Activated naive CD8-positive, alpha-beta T cell treated with anti-CD3 and anti-CD28 coated beads, Interleukin-2, amount 50 U/mL, for 16 hours (primary cell): Measurements from ENCODE around the gene RUVBL2.
"Not testable (repeated sequence)": the region's sequence is repeated elsewhere in the genome, so short reads cannot be mapped to it uniquely, and the experiment has no call there.

ENCODE experiments used
- DNase-seq: peaks from one replicate; pipeline ENCODE4 v3.0.0-alpha.2; 2020; ENCODE audit warnings: low read depth, low spot score

RUVBL2 gene

DNA sequence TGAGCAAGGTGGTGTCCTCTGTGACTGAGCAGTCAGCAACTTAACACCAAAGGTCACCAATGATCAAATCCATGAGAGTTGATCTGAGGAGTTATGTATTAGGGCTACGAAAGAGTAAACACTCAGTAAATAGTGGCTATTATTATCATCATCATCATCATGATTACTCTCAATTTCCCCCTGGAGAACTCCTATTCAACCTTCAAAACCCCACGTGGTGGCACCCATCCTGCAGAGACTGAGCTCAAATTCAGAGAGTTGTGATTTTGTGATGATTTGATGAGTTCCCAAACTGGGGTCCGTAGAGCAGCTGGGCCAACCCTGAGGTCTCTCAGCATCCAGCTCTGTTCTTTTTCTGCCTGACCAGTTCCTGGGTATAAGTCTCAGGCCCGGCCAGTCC is 56.1 kb downstream of the RUVBL2 start:
- not testable (repeated sequence) for DNase-seq

DNA sequence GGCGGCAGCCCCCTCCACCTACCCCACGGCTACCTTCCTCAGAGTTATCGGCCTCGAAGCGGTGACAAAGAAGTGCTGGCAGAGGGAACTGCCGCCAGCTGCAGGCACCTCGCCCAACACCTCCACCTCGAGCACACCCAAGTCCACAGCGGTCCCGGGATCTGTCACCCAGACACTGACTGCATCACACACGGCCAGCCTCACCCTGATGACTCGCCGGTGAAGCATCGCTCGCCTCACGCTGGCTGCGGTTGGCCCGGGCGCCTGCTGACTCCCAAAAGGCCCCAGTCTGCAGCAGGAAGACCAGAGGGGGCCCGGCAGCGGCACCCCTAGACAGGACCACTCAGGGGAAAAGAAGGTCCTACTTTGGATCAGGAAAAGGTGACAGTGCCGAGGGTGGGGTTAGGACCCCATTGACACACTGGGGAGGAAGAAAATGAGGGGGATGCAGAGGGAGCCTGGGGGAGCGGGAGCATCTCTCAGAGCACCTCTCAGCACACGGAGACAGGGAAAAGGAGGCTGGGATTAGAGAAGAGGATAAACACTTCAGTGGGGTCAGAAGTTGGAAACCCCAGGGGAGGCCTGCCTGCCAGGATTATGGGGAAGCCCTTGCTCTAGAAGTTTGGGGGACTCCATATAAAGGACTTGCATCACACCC is 56.8 kb downstream of the RUVBL2 start:
- DNase-seq, result not testable (repeated sequence)

DNA sequence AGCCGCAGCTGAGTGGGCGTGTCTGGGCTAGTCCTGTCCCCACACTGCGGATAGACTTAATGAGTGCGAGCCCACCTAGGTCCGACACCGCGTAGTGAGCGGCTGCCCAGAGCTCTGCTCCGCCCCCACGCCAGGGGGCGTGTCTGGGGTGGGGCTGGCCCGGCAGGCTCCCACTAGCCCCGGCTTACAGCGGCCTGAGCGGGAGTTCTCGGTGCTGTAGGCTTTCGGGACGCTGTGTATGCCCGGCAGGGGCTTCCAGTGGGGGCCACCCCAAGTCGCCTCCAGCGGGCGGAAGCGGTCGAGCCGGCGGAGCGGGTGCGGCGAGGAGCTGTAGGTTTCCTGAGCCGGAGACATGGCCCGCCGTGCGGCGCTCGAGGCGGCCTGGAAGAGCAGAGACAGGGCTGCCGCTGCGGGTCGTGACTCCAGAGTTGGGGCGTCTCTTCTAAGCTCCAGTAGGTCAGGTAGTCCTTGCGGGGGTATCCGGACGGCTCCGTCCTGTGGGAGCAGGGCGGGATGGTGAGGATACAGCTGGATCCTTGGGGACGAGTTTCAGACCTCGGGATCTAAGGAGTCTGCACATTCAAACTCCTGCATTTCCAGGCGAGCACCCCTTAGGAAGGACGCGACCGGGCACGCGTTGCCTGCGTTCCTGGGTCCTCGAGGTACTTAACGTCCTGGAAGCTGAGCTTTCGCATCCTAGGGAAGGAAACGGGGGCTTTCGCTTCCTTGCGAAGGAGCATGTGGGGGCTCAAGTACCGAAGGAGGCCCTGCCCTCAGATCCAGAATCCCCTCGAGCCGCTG is 62.6 kb downstream of the RUVBL2 start:
- no peak for DNase-seq

DNA sequence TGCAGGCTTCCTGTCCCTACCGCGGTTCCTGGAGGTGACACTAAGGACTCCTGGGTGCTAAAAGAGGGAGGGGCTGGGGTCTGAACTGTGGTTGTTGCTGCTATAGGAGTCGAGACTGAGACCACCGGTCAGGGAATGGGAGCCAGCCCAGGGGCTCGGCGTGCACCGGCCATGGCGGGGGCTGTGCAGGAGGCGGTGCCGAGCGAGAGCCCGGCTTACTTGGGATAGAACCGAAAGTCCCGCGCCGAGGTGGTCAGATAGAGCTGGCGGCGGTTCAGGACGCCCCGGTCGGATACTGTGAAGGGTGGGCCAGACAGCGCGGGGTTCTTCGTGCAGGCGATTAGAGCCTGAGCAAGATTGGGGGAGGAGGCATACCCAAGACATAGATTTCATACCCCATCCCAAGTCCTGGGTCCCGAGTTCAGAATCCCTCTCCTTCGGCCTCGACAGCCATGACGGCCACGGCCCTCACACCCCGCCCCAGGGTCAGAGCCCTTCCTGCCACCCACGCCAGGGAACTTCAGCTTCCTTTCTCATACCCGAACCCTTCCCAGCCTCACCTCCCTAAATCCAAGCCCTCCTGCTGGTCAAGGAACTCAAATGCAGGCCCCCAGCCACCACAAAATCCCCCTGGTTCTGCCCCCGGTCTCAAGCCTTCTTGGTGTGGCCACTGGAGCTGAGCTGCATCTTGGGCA is 63.4 kb downstream of the RUVBL2 start:
- not testable (repeated sequence) for DNase-seq

DNA sequence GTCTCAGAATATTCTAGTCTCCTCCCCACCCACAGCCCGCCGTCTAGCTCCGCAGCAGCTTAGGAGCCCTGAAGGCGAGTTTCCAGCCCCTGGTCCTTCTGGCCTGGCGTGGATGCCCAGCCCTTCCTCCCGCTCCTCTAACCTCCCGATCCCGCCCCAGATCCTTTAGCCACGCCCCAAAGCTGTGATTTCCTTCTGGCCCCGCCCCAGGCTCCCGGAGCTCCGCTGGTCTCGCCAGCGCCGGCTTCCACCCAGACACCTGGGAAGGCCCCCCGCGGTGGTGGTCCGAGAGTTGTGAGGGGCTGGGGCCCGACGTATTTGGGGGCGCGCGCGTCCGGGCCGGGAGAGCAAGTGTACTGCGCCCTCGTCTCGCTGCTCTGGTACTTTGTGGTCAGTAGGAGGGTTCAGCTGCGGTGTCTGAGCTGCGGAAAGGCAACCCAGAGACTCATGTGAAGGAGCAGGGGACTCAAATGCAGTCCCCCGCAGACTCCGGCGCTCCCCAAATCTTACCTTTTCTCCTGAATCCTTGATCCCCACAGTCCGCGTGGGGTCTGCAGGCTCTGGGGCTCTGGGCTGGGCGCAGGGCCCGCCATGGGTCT is 64.0 kb downstream of the RUVBL2 start, which contains the start of gene CGB7:
Gene CGB7, minus strand, starts transcription at position 114 of the 599 bp plus-strand sequence. CDS start 2,374 bp downstream, outside the sequence.
- no peak for DNase-seq

DNA sequence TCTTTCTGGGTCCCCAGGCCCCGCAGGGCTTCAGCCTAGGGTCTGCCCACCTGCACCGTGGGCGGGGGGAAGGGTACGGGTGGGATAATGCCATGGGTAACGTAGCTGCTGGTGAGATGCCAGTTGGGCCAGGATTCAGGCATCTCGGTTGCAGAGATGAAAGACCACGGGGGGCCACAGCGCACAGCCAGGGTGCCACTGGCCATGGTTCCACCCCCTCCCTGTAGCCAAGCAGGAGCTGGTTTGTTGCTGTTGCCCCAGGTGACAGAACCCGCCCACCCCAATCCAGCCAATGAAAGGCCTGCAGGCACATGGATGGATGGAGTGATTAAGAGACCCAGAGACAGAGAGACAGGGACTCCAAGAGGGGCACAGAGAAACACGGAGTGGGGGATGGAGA is 64.9 kb downstream of the RUVBL2 start:
- no peak for DNase-seq

DNA sequence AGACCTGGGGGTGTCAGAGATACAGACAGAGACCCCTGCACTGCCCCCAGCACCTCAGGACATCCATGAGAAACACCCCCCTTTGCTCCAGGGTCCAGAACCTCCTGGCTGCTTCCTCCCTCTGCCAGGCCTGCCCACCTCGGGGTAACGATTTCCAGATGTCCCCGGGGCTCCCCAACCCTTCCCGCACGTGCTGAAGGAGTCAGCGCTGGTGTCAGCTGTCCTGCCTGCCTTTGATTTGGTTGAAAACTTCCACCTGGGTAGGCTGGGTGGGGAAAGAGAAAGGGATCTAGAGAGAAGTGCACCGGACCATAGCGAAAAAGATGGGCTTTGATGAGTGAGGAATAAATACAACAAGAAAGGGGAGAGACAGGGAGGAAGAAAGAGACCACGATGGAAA is 65.4 kb downstream of the RUVBL2 start:
- DNase-seq, result no peak

DNA sequence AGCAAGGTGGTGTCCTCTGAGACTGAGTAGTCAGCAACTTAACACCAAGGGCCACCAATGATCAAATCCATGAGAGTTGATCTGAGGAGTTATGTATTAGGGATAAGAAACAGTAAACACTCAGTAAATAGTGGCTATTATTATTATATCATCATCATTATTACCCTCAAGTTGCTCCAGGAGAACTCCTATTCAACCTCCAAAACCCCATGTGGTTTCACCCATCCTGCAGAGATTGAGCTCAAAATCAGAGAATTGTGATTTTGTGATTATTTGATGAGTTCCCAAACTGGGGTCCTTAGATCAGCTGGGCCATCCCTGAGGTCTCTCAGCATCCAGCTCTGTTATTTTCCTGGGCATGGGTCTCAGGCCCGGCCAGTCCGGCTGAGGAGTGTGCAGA is 67.3 kb downstream of the RUVBL2 start:
- DNase-seq, result no peak

DNA sequence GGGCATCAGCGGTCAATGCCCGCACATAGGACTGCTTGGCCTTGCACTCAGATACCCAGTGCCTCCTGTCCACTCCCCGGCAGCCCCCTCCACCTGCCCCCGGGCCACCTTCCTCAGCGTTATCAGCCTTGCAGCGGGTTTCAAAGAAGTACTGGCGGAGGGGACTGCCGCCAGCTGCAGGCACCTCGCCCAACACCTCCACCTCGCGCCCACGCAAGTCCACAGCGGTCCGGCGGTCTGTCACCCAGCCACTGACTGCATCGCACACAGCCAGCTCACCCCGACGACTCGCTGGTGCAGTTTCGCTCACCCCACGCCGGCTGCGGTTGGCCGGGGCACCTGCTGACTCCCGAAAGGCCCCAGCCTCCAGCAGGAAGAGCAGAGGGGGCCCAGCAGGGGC is 67.8 kb downstream of the RUVBL2 start:
- no peak for DNase-seq

DNA sequence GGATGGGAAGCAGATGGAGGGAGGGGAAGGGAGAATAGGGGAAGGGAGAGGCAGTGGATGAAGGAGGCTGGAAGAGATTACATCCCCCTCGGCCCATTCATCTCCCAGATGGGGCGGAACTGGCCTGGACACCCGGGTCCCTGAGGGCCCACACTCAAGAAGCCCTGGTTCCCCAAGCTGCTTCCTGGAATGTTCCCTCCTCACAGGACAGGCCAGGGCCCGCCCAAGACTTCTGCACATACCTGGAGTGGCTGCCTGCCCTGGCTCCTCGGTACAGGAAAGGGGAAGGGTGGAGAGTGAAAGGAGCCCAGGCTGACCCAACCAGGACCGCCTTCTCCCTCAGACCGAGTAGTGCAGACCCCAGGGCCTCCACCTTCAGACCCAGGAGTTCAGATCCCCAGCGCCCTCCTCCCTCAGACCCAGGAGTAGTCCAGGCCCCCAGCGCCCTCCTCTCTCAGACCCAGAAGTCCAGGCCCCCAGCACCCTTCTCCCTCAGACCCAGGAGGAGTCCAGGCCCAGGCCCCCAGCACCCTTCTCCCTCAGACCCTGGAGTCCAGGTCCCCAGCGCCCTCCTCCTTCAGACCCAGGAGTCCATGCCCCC is 70.4 kb downstream of the RUVBL2 start:
- DNase-seq, result no peak

DNA sequence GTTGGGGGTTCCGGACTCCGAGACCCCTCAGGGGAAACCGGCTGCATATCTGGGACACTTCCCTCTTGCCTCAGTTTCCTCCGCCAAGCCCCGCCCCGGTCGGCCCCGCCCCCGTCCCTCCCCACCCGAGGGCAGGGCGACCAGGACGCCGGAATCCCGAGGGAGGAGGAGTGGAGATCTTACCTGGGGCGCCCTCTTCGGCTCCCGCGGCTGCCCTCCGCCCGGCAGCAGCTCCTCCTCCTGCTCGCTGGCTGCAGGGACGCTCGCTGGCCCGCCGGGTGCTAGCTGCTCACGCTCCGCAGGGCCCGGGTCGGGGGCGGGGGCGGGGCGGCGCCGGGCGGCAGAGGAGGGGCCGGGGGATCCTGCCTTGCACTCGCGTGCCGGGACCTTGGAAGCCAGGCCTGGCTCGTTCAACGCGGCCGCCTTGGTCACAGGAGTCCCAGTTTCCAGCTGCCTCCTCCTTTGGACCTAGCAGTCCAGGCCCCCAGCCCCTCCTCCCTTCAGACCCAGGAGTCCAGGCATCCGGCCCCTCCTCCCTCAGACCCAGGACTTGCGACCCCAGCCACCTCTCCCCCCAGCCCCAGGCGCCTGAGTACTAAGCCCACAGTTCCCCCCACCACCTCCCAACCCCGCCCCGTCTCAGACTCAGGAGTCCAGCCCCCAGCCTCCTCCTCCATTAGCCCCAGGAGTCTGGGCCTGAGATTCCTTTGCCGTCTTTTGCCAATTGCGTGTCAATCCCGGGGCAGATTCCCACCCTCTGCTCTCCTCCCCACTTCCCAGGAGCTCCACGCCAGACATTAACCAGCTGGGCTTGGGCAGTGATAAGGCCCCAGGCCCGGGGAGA is 71.3 kb downstream of the RUVBL2 start, which contains the start of gene NTF4:
Gene NTF4, minus strand, starts transcription at position 51 of the 844 bp plus-strand sequence. CDS start 2,821 bp downstream, outside the sequence.
- no peak for DNase-seq
